Measurements from ENCODE around the gene SH3TC1.

SH3TC1 gene

GRCh38 chr4:8263397-8263796 lies 64.3 kb downstream of the SH3TC1 start:
- DNase-seq (ENCODE audit: low spot score), result no peak

- DNase-seq (ENCODE audit: low spot score), result no peak
These were observed 65.0 kb downstream of the SH3TC1 start for GRCh38 chr4:8264106-8264505.

- DNase-seq (ENCODE audit: low spot score), result no peak
These were observed 66.3 kb downstream of the SH3TC1 start for GRCh38 chr4:8265171-8265929.

GRCh38 chr4:8266088-8266487 lies 67.0 kb downstream of the SH3TC1 start:
- DNase-seq (ENCODE audit: low spot score), result no peak

- DNase-seq (ENCODE audit: low spot score), result no peak
These were observed 67.4 kb downstream of the SH3TC1 start for GRCh38 chr4:8266508-8266907.

- no peak for DNase-seq (ENCODE audit: low spot score)
These were observed 68.0 kb downstream of the SH3TC1 start for GRCh38 chr4:8267077-8267476.

- no peak for DNase-seq (ENCODE audit: low spot score)
These were observed 69.1 kb downstream of the SH3TC1 start for GRCh38 chr4:8268211-8268610.

GRCh38 chr4:8268901-8269534 lies 69.9 kb downstream of the SH3TC1 start:
- DNase-seq (ENCODE audit: low spot score), result no peak

- no peak for DNase-seq (ENCODE audit: low spot score)
These were observed 70.7 kb downstream of the SH3TC1 start, which contains the start of gene HTRA3 for GRCh38 chr4:8269535-8270417. TSS of gene HTRA3 (plus strand) at chr4:8269754. CDS start at chr4:8269969, 215 bp downstream.

GRCh38 chr4:8270418-8270771 lies 71.3 kb downstream of the SH3TC1 start:
- no peak for DNase-seq (ENCODE audit: low spot score)

- DNase-seq (ENCODE audit: low spot score), result no peak
These were observed 72.1 kb downstream of the SH3TC1 start for GRCh38 chr4:8270912-8271815.

- no peak for DNase-seq (ENCODE audit: low spot score)
These were observed 72.7 kb downstream of the SH3TC1 start for GRCh38 chr4:8271821-8272220.

GRCh38 chr4:8272472-8273428 lies 73.7 kb downstream of the SH3TC1 start:
- no peak for DNase-seq (ENCODE audit: low spot score)

- no peak for DNase-seq (ENCODE audit: low spot score)
These were observed 74.4 kb downstream of the SH3TC1 start for GRCh38 chr4:8273450-8273849.

GRCh38 chr4:8274066-8274652 lies 75.1 kb downstream of the SH3TC1 start:
- DNase-seq (ENCODE audit: low spot score), result no peak

- DNase-seq (ENCODE audit: low spot score), result peak; percentile 77
These were observed 75.9 kb downstream of the SH3TC1 start for GRCh38 chr4:8274765-8275547.

GRCh38 chr4:8275548-8275910 lies 76.4 kb downstream of the SH3TC1 start:
- DNase-seq (ENCODE audit: low spot score), result no peak

GRCh38 chr4:8276358-8277240 lies 77.5 kb downstream of the SH3TC1 start:
- DNase-seq (ENCODE audit: low spot score), result no peak
